Lung (tissue), 12 donors: ENCODE results near the gene SLC44A1. TPM values are rescaled to one million over a fixed set of nuclear protein-coding genes. Genes with fewer than 3 reads are reported as not detected.
"Not testable (repeated sequence)": the region's sequence is repeated elsewhere in the genome, so short reads cannot be mapped to it uniquely, and the experiment has no call there.

Experiments used
- ATAC-seq: fragments of 200-7000 bp; cut with Tn5 transposase; one replicate; pipeline ENCODE4 v1.9.1; 2020; ENCODE audit warnings: moderate number of reproducible peaks; ENCODE audit not compliant: insufficient read depth, low FRiP score
- DNase-seq, 3 donors: peaks; one replicate each; pipeline ENCODE4 v3.0.0-alpha.2; 2013 to 2017
- H3K27ac ChIP-seq, 2 donors: one replicate each; pipeline ENCODE4 v1.5.1; 2013; ENCODE audit warnings: mild to moderate bottlenecking in 2 of 2, moderate library complexity in 2 of 2, control low read depth in 1 of 2, inconsistent platforms in 1 of 2, low read depth in 1 of 2, low read length in 1 of 2
- H3K27me3 ChIP-seq, 3 donors: one replicate each; pipeline ENCODE4 v1.5.1; 2013; ENCODE audit warnings: low read length in 2 of 3; ENCODE audit not compliant: control insufficient read depth in 3 of 3, insufficient read depth in 3 of 3
- H3K36me3 ChIP-seq, 4 donors: one replicate each; pipeline ENCODE4 v1.5.1; 2013; ENCODE audit warnings: low read length in 4 of 4, mild to moderate bottlenecking in 1 of 4, moderate library complexity in 1 of 4; ENCODE audit not compliant: control insufficient read depth in 4 of 4, insufficient read depth in 4 of 4
- H3K4me1 ChIP-seq, 5 donors: one replicate each; pipeline ENCODE4 v1.5.1; 2013; ENCODE audit warnings: low read length in 5 of 5, mild to moderate bottlenecking in 2 of 5, moderate library complexity in 1 of 5; ENCODE audit not compliant: control insufficient read depth in 5 of 5, insufficient read depth in 5 of 5
- H3K4me3 ChIP-seq: one replicate; pipeline ENCODE4 v1.5.1; 2013; ENCODE audit warnings: mild to moderate bottlenecking, control low read depth, moderate library complexity
- H3K9ac ChIP-seq, 2 donors: one replicate each; pipeline ENCODE4 v1.5.1; 2013; ENCODE audit warnings: low read length in 2 of 2, control low read depth in 1 of 2; ENCODE audit not compliant: insufficient read depth in 1 of 2
- H3K9me3 ChIP-seq, 4 donors: one replicate each; pipeline ENCODE4 v1.5.1; 2013; ENCODE audit warnings: low read length in 3 of 4, mild to moderate bottlenecking in 1 of 4, moderate library complexity in 1 of 4; ENCODE audit not compliant: control insufficient read depth in 4 of 4, insufficient read depth in 3 of 4
- CTCF ChIP-seq: IDR thresholded peaks from 2 replicates; pipeline ENCODE4 v1.5.1; 2012; ENCODE audit warnings: mild to moderate bottlenecking; ENCODE audit errors: control extremely low read depth, extremely low read depth
- WGBS, 2 donors: extraction: QIAGEN DNeasy Blood & Tissue Kit; methylation state at CpG; one replicate each; pipeline ENCODE4 v1.1.7; 2013; 5-methylcytosine and 5-hydroxymethylcytosine counted together
- polyA plus RNA-seq, 2 donors: library from polyadenylated mRNA; stranded (reverse); fragments of 200-250 nt; gene quantifications; one replicate each; pipeline ENCODE4 v1.2.1, GENCODE V29; 2013
- total RNA-seq, 2 donors: library from RNA; depleted of rRNA in 1 of 2; stranded (reverse); fragments of >200 nt in 1 of 2; gene quantifications; one replicate each; pipeline ENCODE4 v1.2.1, GENCODE V29; 2014 to 2021
- donor health status: control.
- donor health status: control.
- donor health status: Bipolar disorder and iron deficiency.
- donor health status: healthy.
- donor health status: DM: yes; HTN: yes; CAD: no.

The SLC44A1 gene
- total and polyA plus RNA-seq, 4 donors, result 13.0 to 61.7 (median 33.8) TPM

DNA sequence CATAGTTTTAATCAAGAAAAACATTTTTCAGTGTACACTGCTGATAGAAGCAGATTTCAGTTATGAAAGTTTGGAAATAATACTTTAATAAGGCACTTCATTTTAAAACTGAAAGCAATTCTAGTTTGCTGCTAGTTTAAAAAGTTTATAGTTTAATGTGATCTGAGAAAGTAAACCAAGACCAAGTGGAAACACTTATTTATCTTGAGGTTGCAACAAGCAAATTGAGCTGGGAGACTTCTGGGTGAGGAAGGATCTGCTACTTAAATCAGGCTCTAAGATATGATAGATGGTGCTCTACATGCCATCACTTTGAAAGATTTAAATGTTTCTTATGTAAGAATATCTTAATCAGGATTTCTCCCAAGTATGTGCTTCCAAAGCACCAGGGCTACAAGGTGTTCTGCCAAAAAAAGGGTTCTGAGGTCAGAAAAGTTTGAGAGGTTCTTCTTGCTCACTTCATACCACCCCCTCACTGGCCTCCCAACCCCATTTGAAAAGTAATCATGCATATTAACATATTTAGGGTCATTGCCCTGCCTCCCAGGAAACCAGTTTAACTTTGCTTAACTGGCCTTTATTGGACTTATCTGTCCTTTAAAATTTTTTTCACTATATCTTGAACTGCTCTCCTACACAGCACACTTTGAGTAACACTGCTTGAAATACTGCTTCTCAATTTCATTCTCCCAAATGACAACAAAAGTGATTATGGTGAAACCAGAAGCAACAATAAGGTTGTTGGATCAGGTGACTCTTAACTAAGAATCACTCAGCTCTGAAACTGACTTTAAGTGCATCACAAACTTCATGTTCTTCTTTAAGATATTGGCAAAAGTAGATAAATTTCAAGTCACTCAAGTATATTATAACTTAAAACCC is 15.5 kb downstream of the SLC44A1 start:
- Histone ChIP-seq H3K4me1 (peaks cover 5 to 28% (median 15%) of the 10 kb centered on the region in 5 donors), H3K27ac (no peak overlapping the region), H3K9ac (peak overlapping the region in 1 of 2 donors; percentile 17), H3K27me3 (no peaks in the 10 kb centered on the region), H3K9me3 (no peaks in the 10 kb centered on the region), H3K36me3 (peaks cover 0 to 2% (median 0%) of the 10 kb centered on the region in 4 donors), H3K4me3 (no peak overlapping the region)
- ATAC-seq (peak; percentile 34), DNase-seq (peak in 2 of 3 donors; percentile 18 to 45)
- TF ChIP-seq CTCF, result no peak

DNA sequence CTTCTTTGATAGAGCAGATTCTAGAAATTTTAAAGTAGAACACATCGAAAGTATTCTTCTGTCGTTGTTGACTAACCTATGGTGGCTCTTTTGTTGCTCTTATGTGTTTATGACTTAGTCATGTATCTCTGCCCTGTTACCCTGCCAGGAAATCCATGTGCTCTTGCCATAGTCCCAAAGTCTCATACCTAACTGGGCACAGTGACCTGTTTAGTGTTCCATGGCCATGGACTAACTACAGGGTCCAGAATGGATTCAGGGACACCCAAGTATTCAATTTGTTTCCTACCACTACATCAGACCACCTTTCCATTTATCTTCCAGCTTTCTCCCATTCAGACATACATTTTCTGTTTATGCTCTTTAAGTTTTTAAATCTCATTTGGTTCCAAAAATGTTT is 18.0 kb downstream of the SLC44A1 start:
- no peak overlapping the region for H3K27ac ChIP-seq

GRCh38 chr9:105264380-105264779 is 19.9 kb downstream of the SLC44A1 start:
- Histone ChIP-seq H3K4me3 (no peak overlapping the region), H3K9me3 (no peaks in the 10 kb centered on the region), H3K36me3 (peaks cover 0 to 2% (median 0%) of the 10 kb centered on the region in 4 donors), H3K9ac (no peak overlapping the region), H3K27ac (no peak overlapping the region), H3K27me3 (no peaks in the 10 kb centered on the region), H3K4me1 (peaks cover 0 to 10% (median 6%) of the 10 kb centered on the region in 5 donors)
- ATAC-seq (peak; percentile 11), DNase-seq (no peak)
- 43 to 53% methylated on average over 4 of the region's 4 CpGs for WGBS, 2 donors
- no peak for TF ChIP-seq CTCF

More for the DNA sequence above, 18.0 kb downstream of the SLC44A1 start:
- peaks cover 0 to 2% (median 0%) of the 10 kb centered on the region in 4 donors for H3K36me3 ChIP-seq
- peaks cover 1 to 27% (median 15%) of the 10 kb centered on the region in 5 donors for H3K4me1 ChIP-seq
- 92 to 97% methylated on average over 2 of the region's 2 CpGs for WGBS, 2 donors
- ATAC-seq (no peak), DNase-seq (no peak)
- no peaks in the 10 kb centered on the region for H3K9me3 ChIP-seq
- no peak overlapping the region for H3K9ac ChIP-seq
- H3K4me3 ChIP-seq, result no peak overlapping the region
- no peak for TF ChIP-seq CTCF
- H3K27me3 ChIP-seq, result no peaks in the 10 kb centered on the region

GRCh38 chr9:105268254-105268653 is 23.8 kb downstream of the SLC44A1 start:
- H3K9me3 ChIP-seq, H3K27me3 ChIP-seq, H3K36me3 ChIP-seq, DNase-seq, H3K9ac ChIP-seq, ATAC-seq, H3K4me3 ChIP-seq, H3K27ac ChIP-seq, H3K4me1 ChIP-seq: not testable (repeated sequence)
- 96 to 97% methylated on average over 10 of the region's 10 CpGs for WGBS, 2 donors
